Activated T-cell treated with anti-CD3 and anti-CD28 coated beads, Interleukin-2, amount 50 U/mL, for 24 hours (primary cell): Measurements from ENCODE around the gene OFD1.
A peak's percentile ranks its signal among the peaks of the same experiment; 100 is the strongest.
"Not testable (repeated sequence)": the region's sequence is repeated elsewhere in the genome, so short reads cannot be mapped to it uniquely, and the experiment has no call there.

ENCODE experiments used
- DNase-seq: peaks from one replicate; pipeline ENCODE4 v3.0.0-alpha.2; 2020
- H3K27ac Mint-ChIP-seq: 2 replicates; pipeline ENCODE4 v1.8.0; 2020; ENCODE audit warnings: mild to moderate bottlenecking, mixed read lengths
- H3K27me3 Mint-ChIP-seq: 2 replicates; pipeline ENCODE4 v1.8.0; 2020; ENCODE audit warnings: mixed read lengths
- H3K36me3 Mint-ChIP-seq: 2 replicates; pipeline ENCODE4 v1.8.0; 2020; ENCODE audit warnings: low read depth, mixed read lengths
- H3K4me1 Mint-ChIP-seq: 2 replicates; pipeline ENCODE4 v1.8.0; 2020; ENCODE audit warnings: low read depth, mixed read lengths
- H3K4me3 Mint-ChIP-seq: 2 replicates; pipeline ENCODE4 v1.8.0; 2020; ENCODE audit warnings: mild to moderate bottlenecking, moderate library complexity, mixed read lengths
- H3K9me3 Mint-ChIP-seq: 2 replicates; pipeline ENCODE4 v1.8.0; 2020; ENCODE audit warnings: mixed read lengths

OFD1 gene

GRCh38 chrX:13721819-13722519, 12.6 kb upstream of the OFD1 start:
- H3K4me1 Mint-ChIP-seq, result peaks cover 67% of the 10 kb centered on the region
- no peak for DNase-seq
- H3K4me3 Mint-ChIP-seq, result no peak overlapping the region
- peaks cover 95% of the 10 kb centered on the region for H3K36me3 Mint-ChIP-seq
- H3K27me3 Mint-ChIP-seq, result peaks cover 21% of the 10 kb centered on the region
- H3K9me3 Mint-ChIP-seq, result peaks cover 5% of the 10 kb centered on the region
- peak overlapping the region; percentile 24 for H3K27ac Mint-ChIP-seq

GRCh38 chrX:13724878-13725277, 9.7 kb upstream of the OFD1 start:
- not testable (repeated sequence) for H3K27ac Mint-ChIP-seq, H3K4me3 Mint-ChIP-seq, H3K9me3 Mint-ChIP-seq
- Mint-ChIP-seq H3K4me1 (peaks cover 73% of the 10 kb centered on the region), H3K27me3 (peaks cover 25% of the 10 kb centered on the region), H3K36me3 (peaks cover 97% of the 10 kb centered on the region)
- peak; percentile 50 for DNase-seq

- not testable (repeated sequence) for DNase-seq, H3K4me3 Mint-ChIP-seq, H3K9me3 Mint-ChIP-seq
- peak overlapping the region; percentile 62 for H3K27ac Mint-ChIP-seq
- peaks cover 78% of the 10 kb centered on the region for H3K4me1 Mint-ChIP-seq
- peaks cover 24% of the 10 kb centered on the region for H3K27me3 Mint-ChIP-seq
- peaks cover 97% of the 10 kb centered on the region for H3K36me3 Mint-ChIP-seq
Measured at GRCh38 chrX:13726583-13726982, 8.0 kb upstream of the OFD1 start.

- peaks cover 74% of the 10 kb centered on the region for H3K4me1 Mint-ChIP-seq
- H3K27ac Mint-ChIP-seq, DNase-seq, H3K4me3 Mint-ChIP-seq, H3K9me3 Mint-ChIP-seq: not testable (repeated sequence)
- peaks cover 85% of the 10 kb centered on the region for H3K36me3 Mint-ChIP-seq
- peaks cover 30% of the 10 kb centered on the region for H3K27me3 Mint-ChIP-seq
Measured at GRCh38 chrX:13730523-13730922, 4.0 kb upstream of the OFD1 start.

GRCh38 chrX:13732246-13733067, 2.1 kb upstream of the OFD1 start:
- Mint-ChIP-seq H3K9me3 (peaks cover under 1% of the 10 kb centered on the region), H3K27ac (peak overlapping the region; percentile 93), H3K36me3 (peaks cover 78% of the 10 kb centered on the region), H3K4me3 (peak overlapping the region; percentile 86), H3K27me3 (peaks cover 21% of the 10 kb centered on the region), H3K4me1 (peaks cover 70% of the 10 kb centered on the region)
- no peak for DNase-seq

GRCh38 chrX:13733506-13733905, 1.0 kb upstream of the OFD1 start:
- DNase-seq, result no peak

GRCh38 chrX:13741695-13742094, 7.1 kb downstream of the OFD1 start:
- peak overlapping the region; percentile 90 for H3K27ac Mint-ChIP-seq
- H3K36me3 Mint-ChIP-seq, result peaks cover 60% of the 10 kb centered on the region
- no peaks in the 10 kb centered on the region for H3K9me3 Mint-ChIP-seq
- no peak overlapping the region for H3K4me3 Mint-ChIP-seq
- peaks cover 32% of the 10 kb centered on the region for H3K4me1 Mint-ChIP-seq
- no peak for DNase-seq
- H3K27me3 Mint-ChIP-seq, result peaks cover 8% of the 10 kb centered on the region

More at GRCh38 chrX:13733506-13733905, 1.0 kb upstream of the OFD1 start:
- peaks cover 21% of the 10 kb centered on the region for H3K27me3 Mint-ChIP-seq
- peaks cover 62% of the 10 kb centered on the region for H3K4me1 Mint-ChIP-seq
- H3K9me3 Mint-ChIP-seq, result no peaks in the 10 kb centered on the region
- H3K27ac Mint-ChIP-seq, result peak overlapping the region; percentile 93
- peak overlapping the region; percentile 86 for H3K4me3 Mint-ChIP-seq
- H3K36me3 Mint-ChIP-seq, result peaks cover 70% of the 10 kb centered on the region

GRCh38 chrX:13742397-13743176, 8.0 kb downstream of the OFD1 start:
- Mint-ChIP-seq H3K4me1 (peaks cover 26% of the 10 kb centered on the region), H3K9me3 (no peaks in the 10 kb centered on the region), H3K4me3 (peak overlapping the region; percentile 46), H3K27me3 (peaks cover 16% of the 10 kb centered on the region), H3K27ac (peak overlapping the region; percentile 90), H3K36me3 (peaks cover 61% of the 10 kb centered on the region)
- DNase-seq, result peak; percentile 44

- Mint-ChIP-seq H3K36me3 (peaks cover 83% of the 10 kb centered on the region), H3K9me3 (no peaks in the 10 kb centered on the region), H3K27me3 (peaks cover 13% of the 10 kb centered on the region), H3K4me1 (peaks cover 30% of the 10 kb centered on the region), H3K27ac (no peak overlapping the region), H3K4me3 (no peak overlapping the region)
- no peak for DNase-seq
Measured at GRCh38 chrX:13747836-13748235, 13.3 kb downstream of the OFD1 start.

GRCh38 chrX:13748486-13748885, 13.9 kb downstream of the OFD1 start:
- Mint-ChIP-seq H3K27ac (no peak overlapping the region), H3K4me3 (no peak overlapping the region), H3K36me3 (peaks cover 87% of the 10 kb centered on the region), H3K4me1 (peaks cover 27% of the 10 kb centered on the region), H3K9me3 (no peaks in the 10 kb centered on the region), H3K27me3 (peaks cover 14% of the 10 kb centered on the region)
- DNase-seq, result no peak

GRCh38 chrX:13750204-13750603, 15.7 kb downstream of the OFD1 start:
- H3K4me1 Mint-ChIP-seq, result peaks cover 30% of the 10 kb centered on the region
- H3K4me3 Mint-ChIP-seq, result no peak overlapping the region
- no peak overlapping the region for H3K27ac Mint-ChIP-seq
- peaks cover 85% of the 10 kb centered on the region for H3K36me3 Mint-ChIP-seq
- peaks cover 14% of the 10 kb centered on the region for H3K27me3 Mint-ChIP-seq
- no peak for DNase-seq
- H3K9me3 Mint-ChIP-seq, result no peaks in the 10 kb centered on the region

GRCh38 chrX:13750812-13751211, 16.3 kb downstream of the OFD1 start:
- no peak for DNase-seq
- H3K4me3 Mint-ChIP-seq, result no peak overlapping the region
- H3K27me3 Mint-ChIP-seq, result peaks cover 10% of the 10 kb centered on the region
- peaks cover 84% of the 10 kb centered on the region for H3K36me3 Mint-ChIP-seq
- H3K4me1 Mint-ChIP-seq, result peaks cover 33% of the 10 kb centered on the region
- H3K9me3 Mint-ChIP-seq, result no peaks in the 10 kb centered on the region
- peak overlapping the region; percentile 16 for H3K27ac Mint-ChIP-seq

GRCh38 chrX:13752141-13752540, 17.6 kb downstream of the OFD1 start:
- H3K4me3 Mint-ChIP-seq, result no peak overlapping the region
- peaks cover 8% of the 10 kb centered on the region for H3K27me3 Mint-ChIP-seq
- no peaks in the 10 kb centered on the region for H3K9me3 Mint-ChIP-seq
- no peak overlapping the region for H3K27ac Mint-ChIP-seq
- H3K4me1 Mint-ChIP-seq, result peaks cover 33% of the 10 kb centered on the region
- DNase-seq, result no peak
- peaks cover 83% of the 10 kb centered on the region for H3K36me3 Mint-ChIP-seq

GRCh38 chrX:13752646-13753045, 18.1 kb downstream of the OFD1 start:
- no peak for DNase-seq
- no peaks in the 10 kb centered on the region for H3K9me3 Mint-ChIP-seq
- H3K36me3 Mint-ChIP-seq, result peaks cover 81% of the 10 kb centered on the region
- no peak overlapping the region for H3K4me3 Mint-ChIP-seq
- H3K4me1 Mint-ChIP-seq, result peaks cover 33% of the 10 kb centered on the region
- peaks cover 3% of the 10 kb centered on the region for H3K27me3 Mint-ChIP-seq
- H3K27ac Mint-ChIP-seq, result peak overlapping the region; percentile 42
